HPDE6-E6E7 (cell line): ENCODE results near the gene CBX8.

Source experiments
- DNase-seq: peaks from one replicate; pipeline ENCODE4 v3.0.0; 2011; ENCODE audit warnings: missing footprints; ENCODE audit errors: extremely low spot score

CBX8 gene

GRCh38 chr17:79750650-79751545 is 46.0 kb downstream of the CBX8 start:
- DNase-seq = no peak

DNA sequence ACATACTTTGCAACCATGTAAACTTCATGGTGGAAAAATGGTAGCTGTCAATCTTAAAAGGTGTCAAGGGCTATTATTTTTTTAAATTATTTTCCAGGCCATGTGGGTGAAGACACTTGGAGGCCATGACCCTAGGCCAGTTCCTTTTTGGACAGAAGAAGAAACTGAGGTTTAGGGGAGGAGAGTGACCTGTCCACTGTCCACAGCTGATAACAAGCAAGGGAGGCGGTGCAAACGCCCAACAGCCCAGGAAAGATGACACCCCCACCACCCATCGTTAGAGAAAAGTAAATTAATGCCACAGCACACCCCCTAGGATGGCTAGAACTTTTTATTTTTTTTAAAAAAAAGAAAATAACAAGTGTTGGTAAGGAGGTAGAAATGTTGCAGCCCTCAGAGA is 46.9 kb downstream of the CBX8 start:
- no peak for DNase-seq

DNA sequence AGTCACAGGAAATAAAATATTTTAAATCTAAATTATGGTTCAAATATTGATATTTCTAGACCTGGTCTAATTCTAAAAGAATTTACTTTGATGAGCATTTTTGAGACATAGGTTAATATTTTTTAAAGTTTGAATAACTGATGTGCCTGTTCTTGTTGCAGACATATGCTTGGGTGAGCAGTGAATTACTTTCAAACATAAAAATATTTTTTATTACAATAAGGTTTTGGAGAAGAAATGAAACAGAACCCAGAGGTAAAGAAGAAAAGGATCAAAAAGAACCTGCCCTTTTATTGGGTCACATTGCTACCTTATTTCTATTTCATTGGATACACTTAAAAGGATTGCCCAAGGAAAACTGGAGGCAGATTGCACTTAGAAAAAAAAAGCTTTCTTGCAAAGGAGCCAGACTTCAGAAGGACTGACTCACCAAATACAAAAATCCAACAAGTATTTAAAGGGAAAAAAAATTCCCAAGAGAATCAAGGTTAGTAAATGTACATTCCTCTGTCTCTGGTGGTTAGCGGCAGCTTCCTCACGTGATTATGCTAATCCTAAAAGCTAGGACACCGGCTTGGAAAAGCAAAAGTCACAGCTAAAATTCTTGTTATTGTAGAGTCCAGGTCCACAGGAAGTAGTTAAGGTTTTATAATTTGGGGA is 47.6 kb downstream of the CBX8 start:
- DNase-seq = no peak

GRCh38 chr17:79748295-79749099 is 48.4 kb downstream of the CBX8 start:
- no peak for DNase-seq

GRCh38 chr17:79747508-79748294 is 49.2 kb downstream of the CBX8 start:
- DNase-seq = no peak

DNA sequence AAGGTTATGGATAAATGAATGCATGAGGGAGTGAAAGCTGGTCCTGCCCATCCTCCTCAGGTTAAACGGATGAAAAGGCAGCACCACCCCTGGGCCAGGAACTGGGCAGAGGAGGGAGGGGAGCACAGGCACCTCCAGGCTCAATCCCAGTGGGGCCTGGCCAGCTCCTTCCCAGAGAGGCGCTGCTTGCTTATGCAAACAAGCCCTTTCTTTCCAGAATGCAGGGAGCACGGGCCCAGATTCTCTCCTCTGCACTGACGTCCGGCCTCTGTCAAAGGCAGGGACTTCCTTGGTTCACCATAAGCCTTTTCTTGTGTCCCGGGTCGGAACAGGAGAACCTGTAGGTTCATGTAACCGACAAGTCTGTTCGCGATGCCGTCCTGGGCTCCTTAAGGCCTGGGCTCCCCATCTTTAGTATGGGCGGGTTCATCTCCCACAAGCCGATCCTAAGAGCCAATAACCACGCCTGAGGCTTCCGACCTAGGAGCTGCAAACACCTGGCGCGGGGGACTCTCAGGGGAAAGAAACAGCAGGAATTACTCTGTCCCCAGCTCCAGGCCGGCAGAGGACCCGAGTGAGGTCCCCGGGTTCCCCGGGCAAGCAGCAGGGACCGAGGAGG is 49.9 kb downstream of the CBX8 start:
- DNase-seq = no peak

- no peak for DNase-seq
Observed at GRCh38 chr17:79745641-79746105, 51.2 kb downstream of the CBX8 start.

- DNase-seq = no peak
Observed at GRCh38 chr17:79743614-79744013, 53.3 kb downstream of the CBX8 start.

DNA sequence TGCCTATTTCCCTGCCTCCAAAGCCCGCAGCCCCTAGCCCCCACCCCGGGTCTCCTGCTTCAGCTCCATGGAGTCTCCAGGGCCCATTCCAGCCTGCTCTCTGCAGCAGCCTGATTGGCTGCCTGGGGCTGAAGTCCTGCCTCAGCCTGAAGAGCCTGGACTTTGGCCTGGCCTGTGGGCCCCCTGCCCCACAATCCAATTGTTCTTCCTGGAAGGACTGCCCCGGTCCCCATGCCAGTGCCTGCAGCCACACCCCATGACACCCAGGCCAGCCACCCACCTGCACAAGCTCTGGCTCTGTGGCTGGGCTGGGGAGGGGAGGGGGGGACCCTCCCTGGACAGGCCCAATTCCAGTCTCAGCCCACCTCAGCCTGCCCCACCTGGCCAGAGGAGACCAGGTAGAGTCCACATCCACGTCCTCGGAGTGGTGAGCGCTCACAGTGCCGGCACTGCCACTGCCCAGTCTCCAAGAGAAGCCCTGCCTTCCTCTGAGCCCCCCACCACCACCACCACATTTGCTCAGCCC is 53.9 kb downstream of the CBX8 start:
- no peak for DNase-seq

DNA sequence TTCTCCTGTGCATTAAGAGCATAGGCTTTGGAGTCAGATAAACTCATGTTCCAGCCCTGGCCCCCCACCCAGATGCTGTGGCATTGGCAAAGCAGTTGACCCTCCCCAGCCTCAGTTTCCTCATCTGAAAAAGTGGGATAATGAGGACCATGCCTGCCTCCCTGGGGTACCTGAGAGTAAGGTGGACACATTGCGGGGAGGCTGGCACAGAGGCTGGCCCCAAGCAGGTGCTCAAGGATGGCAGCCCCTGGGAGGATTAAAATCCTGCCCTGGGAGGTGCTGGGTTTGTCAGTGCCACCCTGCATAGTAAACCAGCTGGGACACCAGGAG is 54.3 kb downstream of the CBX8 start:
- no peak for DNase-seq
